GM12801 (cell line): Measurements from ENCODE around the gene ZBED4.

Experiments used
- TF ChIP-seq, protein P1 (sequence below): IDR thresholded peaks from one replicate; pipeline ENCODE4 v1.5.1; 2011; ENCODE audit warnings: control low read depth; ENCODE audit not compliant: insufficient read length; ENCODE audit errors: extremely low read depth

Gene ZBED4

DNA sequence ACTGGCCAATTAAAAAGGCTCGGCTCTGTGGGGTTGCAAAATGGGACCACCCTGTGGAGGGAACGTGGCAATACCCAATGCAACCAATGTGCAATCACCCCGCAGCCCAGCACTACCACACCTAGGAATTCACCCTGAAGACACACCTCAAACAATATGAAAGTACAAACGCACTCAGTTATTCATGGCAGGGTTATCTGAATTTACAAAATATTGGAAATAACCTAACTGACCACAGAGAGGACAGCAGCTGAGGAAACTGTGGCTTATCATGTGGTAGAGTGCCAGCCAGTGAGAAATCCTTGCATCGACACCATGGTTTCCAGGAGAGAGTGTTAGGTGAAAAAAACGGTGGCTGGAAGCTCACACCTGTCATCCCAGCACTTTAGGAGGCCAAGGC lies 45.9 kb downstream of the ZBED4 start:
- TF ChIP-seq, protein P1, sequence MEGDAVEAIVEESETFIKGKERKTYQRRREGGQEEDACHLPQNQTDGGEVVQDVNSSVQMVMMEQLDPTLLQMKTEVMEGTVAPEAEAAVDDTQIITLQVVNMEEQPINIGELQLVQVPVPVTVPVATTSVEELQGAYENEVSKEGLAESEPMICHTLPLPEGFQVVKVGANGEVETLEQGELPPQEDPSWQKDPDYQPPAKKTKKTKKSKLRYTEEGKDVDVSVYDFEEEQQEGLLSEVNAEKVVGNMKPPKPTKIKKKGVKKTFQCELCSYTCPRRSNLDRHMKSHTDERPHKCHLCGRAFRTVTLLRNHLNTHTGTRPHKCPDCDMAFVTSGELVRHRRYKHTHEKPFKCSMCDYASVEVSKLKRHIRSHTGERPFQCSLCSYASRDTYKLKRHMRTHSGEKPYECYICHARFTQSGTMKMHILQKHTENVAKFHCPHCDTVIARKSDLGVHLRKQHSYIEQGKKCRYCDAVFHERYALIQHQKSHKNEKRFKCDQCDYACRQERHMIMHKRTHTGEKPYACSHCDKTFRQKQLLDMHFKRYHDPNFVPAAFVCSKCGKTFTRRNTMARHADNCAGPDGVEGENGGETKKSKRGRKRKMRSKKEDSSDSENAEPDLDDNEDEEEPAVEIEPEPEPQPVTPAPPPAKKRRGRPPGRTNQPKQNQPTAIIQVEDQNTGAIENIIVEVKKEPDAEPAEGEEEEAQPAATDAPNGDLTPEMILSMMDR = no peak

DNA sequence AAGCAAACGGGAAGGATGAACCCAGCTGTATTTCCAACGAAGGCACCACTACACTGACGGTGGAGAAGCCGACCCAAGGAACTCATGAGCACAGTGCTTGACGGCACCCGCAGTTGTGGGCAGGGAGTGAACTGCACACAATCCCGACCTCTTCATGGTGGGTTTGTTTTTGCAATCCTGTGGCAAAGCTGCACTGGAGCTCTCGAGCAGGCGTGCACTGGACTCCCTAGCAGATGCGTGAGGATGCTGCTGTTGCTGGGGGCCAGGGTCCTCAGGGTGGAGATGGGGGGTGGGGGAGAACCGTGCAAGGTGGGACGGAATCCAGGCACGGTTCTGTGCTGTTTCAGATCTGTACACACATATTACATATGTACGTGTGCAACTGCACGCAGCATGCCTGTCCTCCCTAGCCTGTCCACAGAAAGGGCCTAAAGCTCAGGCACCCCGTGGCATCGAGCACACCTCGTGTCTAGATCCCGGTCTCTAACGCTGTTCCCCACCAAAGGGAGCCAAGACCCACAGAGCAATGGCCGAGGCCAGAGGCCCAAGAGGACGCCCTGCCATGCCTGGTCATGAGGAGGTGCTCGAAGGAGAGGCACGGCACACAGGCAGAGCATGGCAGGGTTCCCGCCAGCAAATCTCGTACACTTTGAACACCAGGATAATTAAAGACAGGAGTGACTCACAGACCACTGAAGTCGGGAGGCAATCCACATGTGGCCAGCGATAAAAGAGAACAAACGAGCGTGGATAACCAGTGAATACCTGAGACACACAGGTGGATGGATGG lies 47.0 kb downstream of the ZBED4 start:
- TF ChIP-seq, protein P1 = no peak

DNA sequence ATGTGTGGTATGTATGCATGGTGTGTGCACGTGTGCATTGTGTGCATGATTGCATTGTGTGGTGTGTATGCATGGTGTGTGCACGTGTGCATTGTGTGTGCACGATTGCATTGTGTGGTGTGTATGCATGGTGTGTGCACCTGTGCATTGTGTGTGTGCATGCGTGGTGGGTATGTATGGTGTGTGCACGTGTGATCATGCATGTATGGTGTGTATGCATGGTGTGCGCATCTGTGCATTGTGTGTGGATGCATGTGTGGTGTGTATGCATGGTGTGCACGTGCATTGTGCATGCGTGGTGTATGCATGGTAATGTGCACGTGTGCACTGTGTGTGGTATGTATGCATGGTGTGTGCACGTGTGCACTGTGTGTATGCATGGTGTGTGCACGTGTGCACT lies 47.8 kb downstream of the ZBED4 start:
- TF ChIP-seq, protein P1 = no peak

DNA sequence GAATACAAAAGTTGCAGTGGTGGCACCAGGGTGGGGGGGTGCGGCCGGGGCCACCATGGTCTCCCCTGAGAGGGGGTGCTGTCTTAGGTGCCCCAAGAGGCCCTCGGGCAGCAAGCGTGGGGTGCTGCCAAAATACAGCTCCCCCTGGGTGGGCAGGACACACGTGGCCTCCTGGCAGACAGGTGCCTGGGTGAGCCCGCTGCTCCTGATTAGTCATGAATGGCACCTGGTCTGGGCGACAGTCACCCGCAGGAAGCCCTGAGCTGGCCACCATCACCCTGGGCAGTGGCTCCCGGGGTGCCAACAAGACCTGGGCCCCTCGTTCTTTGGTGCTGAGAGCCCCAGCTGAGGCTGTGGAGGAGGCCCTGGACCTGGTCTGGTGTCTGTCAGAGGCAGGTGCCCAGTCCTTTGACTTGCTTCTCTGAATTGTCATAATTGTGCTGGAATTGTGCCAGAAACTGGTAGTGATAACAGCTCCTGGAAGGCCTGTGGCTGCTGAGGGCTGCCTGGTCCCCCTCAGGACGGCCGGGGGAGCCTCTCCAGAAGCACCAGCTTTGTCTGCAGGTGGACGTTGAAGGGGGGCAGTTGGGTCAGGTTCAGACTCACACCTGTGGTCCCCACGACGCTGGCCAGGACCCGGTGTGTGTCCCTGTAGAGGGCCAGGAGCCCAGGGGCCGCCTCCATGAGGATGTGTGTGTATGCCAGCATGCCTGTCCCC lies 49.8 kb downstream of the ZBED4 start:
- TF ChIP-seq, protein P1 = no peak

DNA sequence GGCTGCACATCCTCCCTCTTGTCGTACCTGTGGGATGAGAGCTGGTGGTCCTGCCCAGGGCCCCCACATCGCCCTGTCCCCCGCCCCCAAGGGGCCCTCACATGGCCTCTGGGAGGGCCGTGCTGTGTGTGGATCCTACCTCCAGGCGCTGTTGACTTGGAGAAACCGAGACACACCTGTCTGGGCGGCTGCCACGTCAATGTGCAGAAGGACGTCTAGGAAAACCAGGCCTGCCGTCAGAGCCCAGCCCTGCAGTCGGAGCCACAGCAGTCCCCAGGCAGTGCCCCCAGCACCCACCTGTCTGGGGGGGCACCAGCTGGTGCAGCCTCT lies 50.4 kb downstream of the ZBED4 start:
- TF ChIP-seq, protein P1 = no peak

DNA sequence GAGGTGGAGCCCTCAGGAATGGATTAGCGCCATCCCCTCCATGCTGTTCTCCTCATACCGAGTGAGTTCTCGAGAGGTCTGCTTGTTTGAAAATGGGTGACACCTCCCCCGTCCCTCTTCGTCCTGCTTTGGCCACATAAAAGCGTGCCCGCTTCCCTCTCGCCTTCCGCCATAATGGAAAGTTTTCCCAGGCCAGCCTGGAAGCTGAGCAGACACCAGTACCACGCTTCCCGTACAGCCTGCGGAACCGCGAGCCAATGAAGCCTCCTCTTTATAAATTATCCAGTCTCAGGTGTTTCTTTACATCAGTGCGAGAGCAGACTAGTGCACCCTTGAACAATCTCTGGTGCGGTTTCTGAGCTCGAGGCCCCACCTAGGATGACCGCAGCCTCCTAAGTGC lies 51.8 kb downstream of the ZBED4 start:
- TF ChIP-seq, protein P1 = no peak

DNA sequence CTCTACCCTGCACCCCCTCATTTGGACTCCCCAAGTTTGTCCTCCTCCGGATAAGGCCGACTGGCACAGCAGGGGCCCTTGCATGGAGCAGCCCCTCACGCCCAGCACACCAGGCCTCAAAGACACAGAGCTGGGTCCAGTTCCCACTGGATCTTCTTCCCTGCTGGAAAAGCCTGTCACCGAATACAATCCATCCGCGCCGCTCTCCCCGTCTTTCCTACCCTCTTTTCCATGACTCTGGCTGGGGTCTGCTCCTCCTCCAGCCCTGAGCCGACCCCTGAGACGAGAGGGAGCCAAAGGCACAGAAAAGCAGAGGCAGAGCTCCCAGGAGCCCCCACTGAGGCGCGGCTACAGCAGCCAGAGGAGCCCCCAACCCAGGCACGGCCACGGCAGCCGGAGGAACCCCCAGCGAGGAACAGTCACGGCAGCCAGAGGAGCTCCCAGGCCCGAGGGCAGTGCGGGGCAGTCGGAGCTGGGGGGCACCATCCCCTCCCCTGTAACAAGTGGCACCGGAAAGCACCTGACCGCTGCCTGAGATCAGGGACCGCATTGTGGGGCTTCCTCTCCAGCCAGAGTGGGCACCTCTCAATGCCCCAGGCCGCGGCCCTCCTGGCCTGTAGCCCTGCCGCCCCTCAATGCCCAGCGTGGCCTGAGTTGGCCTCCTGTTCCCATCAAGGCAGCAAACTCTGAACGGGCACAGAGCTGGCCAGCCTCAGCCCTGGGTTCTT lies 52.6 kb downstream of the ZBED4 start:
- TF ChIP-seq, protein P1 = no peak
